GM12892 (cell line): ENCODE data around the gene DICER1.

Experiments used
- POLR2A ChIP-seq: IDR thresholded peaks from 2 replicates; pipeline ENCODE4 v1.6.1; 2011; ENCODE audit warnings: low read depth, low read length, control low read depth
- POLR2AphosphoS5 ChIP-seq: IDR thresholded peaks from 2 replicates; pipeline ENCODE4 v1.6.1; 2011; ENCODE audit warnings: low read depth, low read length, control low read depth

DNA sequence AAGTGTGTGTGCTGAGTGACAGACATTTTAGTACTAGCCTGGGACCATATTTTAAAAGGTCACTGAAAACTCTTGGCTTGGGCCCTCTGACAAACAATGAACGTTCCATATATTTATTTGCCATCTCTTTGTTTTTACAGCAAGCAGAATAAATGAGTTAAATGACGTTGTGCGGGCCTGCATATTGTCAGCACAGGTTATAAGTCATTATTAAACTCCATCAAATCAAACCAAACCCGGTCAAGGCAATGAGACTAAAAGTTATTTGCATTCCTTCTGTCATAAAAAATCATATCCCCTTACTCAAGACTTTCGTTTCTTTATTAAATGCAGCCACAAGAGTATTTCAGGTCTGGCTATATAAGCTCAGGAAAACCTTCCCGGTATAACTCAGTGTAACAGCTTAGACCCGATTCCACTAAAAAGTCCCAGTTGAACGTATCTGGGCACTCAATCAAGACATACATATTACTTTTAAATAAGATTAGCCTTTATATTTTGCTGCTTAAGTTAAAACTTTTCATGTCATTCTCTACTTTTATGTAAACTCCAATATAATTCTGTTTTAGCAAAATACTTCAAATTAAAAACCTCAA lies 84.9 kb downstream of the DICER1 start:
- TF ChIP-seq POLR2A, result no peak
- TF ChIP-seq POLR2AphosphoS5, result no peak
